ENCODE results near the gene SLC22A7.

Gene SLC22A7

DNA sequence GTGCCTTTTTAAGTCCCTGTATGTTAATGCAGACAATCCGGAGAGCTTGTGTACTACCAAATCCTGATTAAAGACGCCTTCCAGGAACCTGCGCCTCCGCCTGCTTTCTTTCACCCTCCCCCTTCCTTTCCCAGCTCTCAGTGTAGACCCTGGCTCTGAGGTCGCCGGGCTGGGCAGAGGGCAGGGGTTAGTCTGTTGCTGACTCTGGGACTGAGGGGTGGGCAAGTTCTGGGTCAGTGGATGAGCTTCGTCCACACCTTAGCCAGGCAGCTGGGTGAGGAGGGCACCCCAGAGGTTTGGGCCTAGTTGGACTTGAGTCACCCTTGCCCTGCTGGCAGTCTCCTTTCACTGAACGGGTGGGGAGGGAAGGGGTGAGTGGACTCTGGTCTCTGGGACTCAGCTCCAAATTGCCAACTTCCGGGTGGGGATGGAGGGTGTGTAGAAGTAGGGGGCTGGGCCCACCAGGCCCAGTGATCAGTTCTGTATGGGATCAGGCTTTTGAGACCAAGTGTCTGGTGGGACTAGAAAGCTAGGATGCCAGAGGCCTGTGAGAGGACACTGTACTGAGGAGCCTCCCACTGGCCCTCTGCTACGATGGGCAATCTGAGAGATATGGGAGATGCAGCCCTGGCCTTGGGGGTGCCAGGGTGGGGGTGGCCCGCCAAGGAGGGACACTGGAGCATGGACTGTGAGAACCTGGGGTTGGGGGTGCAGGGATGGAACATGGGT, 21.3 kb upstream of the SLC22A7 start:
- no peak overlapping the region for H3K27ac ChIP-seq (ENCODE audit: low read depth, low read length)
- H3K36me3 ChIP-seq (ENCODE audit: control insufficient read depth, insufficient read depth, low read length): no peaks in the 10 kb centered on the region
- H3K27me3 ChIP-seq (ENCODE audit: control insufficient read depth, insufficient read depth, low read length): peaks cover 61% of the 10 kb centered on the region
- H3K4me1 ChIP-seq (ENCODE audit: control insufficient read depth, insufficient read depth, low read length): peaks cover 16% of the 10 kb centered on the region
- peak overlapping the region; percentile 49 for H3K4me3 ChIP-seq (ENCODE audit: low read depth, low read length)
- no peaks in the 10 kb centered on the region for H3K9me3 ChIP-seq (ENCODE audit: control insufficient read depth, insufficient read depth, low read length)
- H3K9ac ChIP-seq (ENCODE audit: low read depth, low read length): no peak overlapping the region

DNA sequence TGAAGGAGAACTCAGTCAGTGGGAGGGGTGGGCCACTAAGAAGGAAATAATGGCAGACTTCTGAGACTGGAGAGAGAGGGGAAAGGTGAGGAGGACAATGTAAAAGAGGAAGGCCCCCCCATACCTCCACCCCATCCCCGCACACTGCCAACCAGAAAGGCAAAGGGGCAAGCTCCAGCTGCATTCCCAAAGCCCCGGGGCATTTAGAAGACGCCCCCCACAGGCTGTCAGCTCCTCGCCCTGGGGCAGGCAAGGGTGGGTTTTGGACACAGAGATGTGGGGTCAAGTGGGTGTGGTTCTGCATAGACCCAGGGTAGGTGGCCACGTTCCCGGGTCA, 20.8 kb upstream of the SLC22A7 start:
- no peak overlapping the region for H3K27ac ChIP-seq (ENCODE audit: low read depth, low read length)
- H3K9me3 ChIP-seq (ENCODE audit: control insufficient read depth, insufficient read depth, low read length): no peaks in the 10 kb centered on the region
- H3K36me3 ChIP-seq (ENCODE audit: control insufficient read depth, insufficient read depth, low read length): no peaks in the 10 kb centered on the region
- H3K27me3 ChIP-seq (ENCODE audit: control insufficient read depth, insufficient read depth, low read length): peaks cover 58% of the 10 kb centered on the region
- H3K4me1 ChIP-seq (ENCODE audit: control insufficient read depth, insufficient read depth, low read length): peaks cover 16% of the 10 kb centered on the region
- H3K9ac ChIP-seq (ENCODE audit: low read depth, low read length): no peak overlapping the region
- no peak overlapping the region for H3K4me3 ChIP-seq (ENCODE audit: low read depth, low read length)

DNA sequence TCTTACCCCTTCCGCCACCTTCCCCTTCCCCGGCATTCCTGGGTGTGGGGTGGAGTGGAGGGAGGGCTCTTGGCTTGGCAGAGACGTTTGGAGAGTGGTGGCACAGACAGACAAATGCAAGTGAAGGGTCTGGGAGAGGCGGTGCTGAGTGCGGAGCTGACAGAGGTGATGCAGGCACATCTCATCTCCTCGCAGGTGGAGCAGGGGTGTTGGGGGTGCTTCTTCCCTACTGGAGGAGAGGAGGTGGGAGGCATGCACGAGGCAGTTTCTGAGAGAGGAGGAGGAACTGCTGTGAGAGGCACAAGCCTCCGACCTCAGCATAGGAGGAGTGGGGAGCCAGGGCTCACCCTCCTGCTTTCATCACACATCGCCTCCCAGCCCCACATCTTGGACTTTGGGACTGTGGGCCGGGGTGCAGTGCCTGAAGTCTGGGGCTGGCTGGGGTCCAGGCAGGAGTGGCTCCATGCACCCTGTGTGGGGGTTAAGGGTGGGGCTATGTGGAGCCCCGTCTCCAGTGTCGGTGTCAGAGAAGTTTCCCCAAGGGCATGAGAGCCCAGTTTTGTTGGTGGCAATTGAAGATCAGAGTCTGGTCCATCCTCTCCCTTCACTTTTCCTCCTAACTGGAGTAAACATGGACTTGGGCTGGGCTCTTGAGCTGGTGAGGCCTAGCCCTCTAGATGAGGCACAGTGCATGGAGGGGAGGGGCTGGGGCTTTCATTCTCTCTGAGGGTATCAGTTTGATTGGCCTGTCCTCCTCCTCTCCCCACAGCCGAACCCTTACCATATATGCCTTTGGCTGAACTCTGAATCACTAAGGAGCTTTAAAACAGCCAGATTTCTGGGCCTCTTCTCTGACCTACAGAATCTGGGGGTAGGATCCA, 20.2 kb upstream of the SLC22A7 start:
- Histone ChIP-seq H3K4me3 (ENCODE audit: low read depth, low read length) (no peak overlapping the region), H3K9ac (ENCODE audit: low read depth, low read length) (no peak overlapping the region), H3K27ac (ENCODE audit: low read depth, low read length) (peak overlapping the region; percentile 42), H3K9me3 (ENCODE audit: control insufficient read depth, insufficient read depth, low read length) (no peaks in the 10 kb centered on the region), H3K27me3 (ENCODE audit: control insufficient read depth, insufficient read depth, low read length) (peaks cover 52% of the 10 kb centered on the region), H3K4me1 (ENCODE audit: control insufficient read depth, insufficient read depth, low read length) (peaks cover 16% of the 10 kb centered on the region), H3K36me3 (ENCODE audit: control insufficient read depth, insufficient read depth, low read length) (no peaks in the 10 kb centered on the region)

DNA sequence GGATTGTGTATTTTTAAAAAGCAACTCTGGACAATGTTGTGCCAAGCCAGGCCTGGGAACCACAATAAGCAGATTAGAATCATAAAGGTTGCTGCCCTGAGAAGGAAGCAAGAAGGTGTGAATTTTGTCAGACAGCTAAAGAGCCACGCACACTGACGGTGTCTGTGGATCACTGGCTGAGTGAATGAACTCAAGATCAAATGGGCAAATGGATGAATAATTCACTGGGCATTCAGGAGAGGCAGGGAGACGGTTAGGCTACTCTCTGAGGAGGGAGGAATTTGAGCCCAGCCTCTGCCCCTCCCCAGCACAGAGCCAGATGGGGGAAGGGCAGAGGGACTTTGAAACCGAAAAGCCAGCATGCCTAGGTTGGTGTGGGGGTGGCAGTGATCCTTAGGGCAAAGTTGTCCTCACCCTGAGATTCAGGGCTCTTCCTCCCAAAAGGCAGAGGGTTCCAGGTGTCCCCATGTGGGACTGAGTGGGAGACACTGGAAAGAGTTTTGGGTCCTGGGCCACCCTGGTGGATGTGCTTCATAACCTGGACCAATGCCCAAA, 19.5 kb upstream of the SLC22A7 start:
- H3K4me1 ChIP-seq (ENCODE audit: control insufficient read depth, insufficient read depth, low read length): peaks cover 16% of the 10 kb centered on the region

DNA sequence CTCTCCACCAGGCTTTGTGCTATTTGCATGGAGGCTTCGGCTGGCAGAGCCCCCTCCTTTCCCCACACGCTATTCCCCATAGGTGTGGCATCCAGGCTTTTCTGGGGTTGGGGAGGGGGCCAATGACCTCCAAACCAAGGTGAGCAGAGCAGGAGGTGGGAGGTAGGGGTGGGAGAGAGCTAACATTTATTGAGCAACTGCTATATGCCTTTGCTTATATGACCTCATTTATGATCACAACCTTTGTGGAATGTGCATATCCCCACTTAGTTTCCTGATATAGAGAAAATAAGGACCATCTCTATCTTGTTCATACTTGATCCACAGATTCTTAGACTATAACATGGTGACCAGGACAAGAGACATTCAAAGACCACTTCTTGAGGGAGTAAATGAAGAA, 17.8 kb upstream of the SLC22A7 start:
- peaks cover 39% of the 10 kb centered on the region for H3K27me3 ChIP-seq (ENCODE audit: control insufficient read depth, insufficient read depth, low read length)

More for the DNA sequence above, 19.5 kb upstream of the SLC22A7 start:
- no peak overlapping the region for H3K9ac ChIP-seq (ENCODE audit: low read depth, low read length)
- peak overlapping the region; percentile 42 for H3K27ac ChIP-seq (ENCODE audit: low read depth, low read length)
- no peaks in the 10 kb centered on the region for H3K36me3 ChIP-seq (ENCODE audit: control insufficient read depth, insufficient read depth, low read length)
- H3K27me3 ChIP-seq (ENCODE audit: control insufficient read depth, insufficient read depth, low read length): peaks cover 44% of the 10 kb centered on the region
- no peaks in the 10 kb centered on the region for H3K9me3 ChIP-seq (ENCODE audit: control insufficient read depth, insufficient read depth, low read length)
- no peak overlapping the region for H3K4me3 ChIP-seq (ENCODE audit: low read depth, low read length)

DNA sequence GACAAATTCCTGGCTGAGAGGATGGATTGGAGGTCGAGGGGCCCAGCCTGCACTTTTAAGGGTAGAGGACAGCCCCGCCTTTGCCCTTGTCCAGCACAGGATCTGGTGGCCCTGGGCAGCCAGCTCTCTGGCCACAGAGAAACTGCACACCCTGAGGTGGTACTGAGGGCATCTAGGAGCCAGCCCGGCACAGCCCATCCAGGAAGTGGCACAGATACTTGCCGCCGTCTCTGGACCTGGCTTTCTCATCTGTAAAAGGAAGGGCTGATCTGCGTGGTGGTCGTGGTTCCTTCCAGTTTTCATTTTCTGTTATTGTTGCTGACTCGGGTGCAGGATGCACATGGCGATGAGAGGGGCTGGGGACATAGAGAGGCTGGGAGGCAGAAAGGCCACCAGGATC, 16.0 kb upstream of the SLC22A7 start:
- Histone ChIP-seq H3K9ac (ENCODE audit: low read depth, low read length) (no peak overlapping the region), H3K4me3 (ENCODE audit: low read depth, low read length) (no peak overlapping the region), H3K27me3 (ENCODE audit: control insufficient read depth, insufficient read depth, low read length) (peaks cover 31% of the 10 kb centered on the region), H3K36me3 (ENCODE audit: control insufficient read depth, insufficient read depth, low read length) (no peaks in the 10 kb centered on the region), H3K9me3 (ENCODE audit: control insufficient read depth, insufficient read depth, low read length) (no peaks in the 10 kb centered on the region), H3K27ac (ENCODE audit: low read depth, low read length) (no peak overlapping the region), H3K4me1 (ENCODE audit: control insufficient read depth, insufficient read depth, low read length) (peaks cover 11% of the 10 kb centered on the region)

More for the DNA sequence above, 17.8 kb upstream of the SLC22A7 start:
- H3K4me1 ChIP-seq (ENCODE audit: control insufficient read depth, insufficient read depth, low read length): peaks cover 16% of the 10 kb centered on the region
- no peaks in the 10 kb centered on the region for H3K9me3 ChIP-seq (ENCODE audit: control insufficient read depth, insufficient read depth, low read length)
- H3K4me3 ChIP-seq (ENCODE audit: low read depth, low read length): no peak overlapping the region
- H3K27ac ChIP-seq (ENCODE audit: low read depth, low read length): no peak overlapping the region
- no peaks in the 10 kb centered on the region for H3K36me3 ChIP-seq (ENCODE audit: control insufficient read depth, insufficient read depth, low read length)
- H3K9ac ChIP-seq (ENCODE audit: low read depth, low read length): no peak overlapping the region

DNA sequence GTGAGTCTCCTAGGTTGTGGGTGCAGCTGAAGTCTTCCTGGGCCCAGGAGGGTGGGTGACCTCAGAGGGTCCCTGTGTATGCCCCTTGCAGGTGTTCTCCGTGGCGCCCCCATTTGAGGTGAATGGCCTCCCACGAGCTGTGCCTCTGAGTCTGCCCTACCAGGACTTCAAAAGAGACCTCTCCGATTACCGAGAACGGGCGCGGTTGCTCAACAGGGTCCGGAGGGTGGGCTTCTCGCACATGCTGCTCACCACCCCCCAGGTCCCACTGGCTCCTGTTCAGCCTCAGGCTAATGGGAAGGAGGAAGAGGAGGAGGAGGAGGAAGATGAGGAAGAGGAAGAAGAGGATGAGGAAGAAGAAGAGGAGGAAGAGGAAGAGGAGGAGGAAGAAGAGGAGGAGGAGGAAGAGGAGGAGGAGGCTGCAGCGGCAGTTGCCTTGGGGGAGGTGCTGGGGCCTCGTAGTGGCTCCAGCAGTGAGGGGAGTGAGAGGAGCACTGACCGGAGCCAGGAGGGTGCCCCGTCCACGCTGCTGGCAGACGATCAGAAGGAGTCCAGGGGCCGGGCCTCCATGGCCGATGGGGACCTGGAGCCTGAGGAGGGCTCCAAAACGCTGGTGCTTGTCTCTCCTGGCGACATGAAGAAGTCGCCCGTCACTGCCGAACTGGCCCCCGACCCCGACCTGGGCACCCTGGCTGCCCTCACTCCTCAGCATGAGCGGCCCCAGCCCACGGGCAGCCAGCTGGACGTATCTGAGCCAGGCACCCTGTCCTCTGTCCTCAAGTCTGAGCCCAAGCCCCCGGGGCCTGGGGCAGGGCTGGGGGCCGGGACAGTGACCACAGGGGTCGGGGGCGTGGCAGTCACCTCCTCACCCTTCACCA, 15.2 kb upstream of the SLC22A7 start:
- peaks cover 26% of the 10 kb centered on the region for H3K27me3 ChIP-seq (ENCODE audit: control insufficient read depth, insufficient read depth, low read length)
- no peak overlapping the region for H3K4me3 ChIP-seq (ENCODE audit: low read depth, low read length)
- peaks cover 11% of the 10 kb centered on the region for H3K4me1 ChIP-seq (ENCODE audit: control insufficient read depth, insufficient read depth, low read length)
- no peak overlapping the region for H3K27ac ChIP-seq (ENCODE audit: low read depth, low read length)
- H3K9ac ChIP-seq (ENCODE audit: low read depth, low read length): no peak overlapping the region
- H3K36me3 ChIP-seq (ENCODE audit: control insufficient read depth, insufficient read depth, low read length): no peaks in the 10 kb centered on the region
- no peaks in the 10 kb centered on the region for H3K9me3 ChIP-seq (ENCODE audit: control insufficient read depth, insufficient read depth, low read length)

GRCh38 chr6:43283514-43283901, 14.6 kb upstream of the SLC22A7 start:
- no peaks in the 10 kb centered on the region for H3K9me3 ChIP-seq (ENCODE audit: control insufficient read depth, insufficient read depth, low read length)
- H3K36me3 ChIP-seq (ENCODE audit: control insufficient read depth, insufficient read depth, low read length): no peaks in the 10 kb centered on the region
- no peak overlapping the region for H3K9ac ChIP-seq (ENCODE audit: low read depth, low read length)
- H3K4me3 ChIP-seq (ENCODE audit: low read depth, low read length): no peak overlapping the region
- peaks cover 6% of the 10 kb centered on the region for H3K4me1 ChIP-seq (ENCODE audit: control insufficient read depth, insufficient read depth, low read length)
- peaks cover 26% of the 10 kb centered on the region for H3K27me3 ChIP-seq (ENCODE audit: control insufficient read depth, insufficient read depth, low read length)
- H3K27ac ChIP-seq (ENCODE audit: low read depth, low read length): no peak overlapping the region

GRCh38 chr6:43283905-43284304, 14.2 kb upstream of the SLC22A7 start:
- Histone ChIP-seq H3K9me3 (ENCODE audit: control insufficient read depth, insufficient read depth, low read length) (no peaks in the 10 kb centered on the region), H3K36me3 (ENCODE audit: control insufficient read depth, insufficient read depth, low read length) (no peaks in the 10 kb centered on the region), H3K4me1 (ENCODE audit: control insufficient read depth, insufficient read depth, low read length) (peaks cover 2% of the 10 kb centered on the region; the same call in 1 of the 2 replicates), H3K27me3 (ENCODE audit: control insufficient read depth, insufficient read depth, low read length) (peaks cover 26% of the 10 kb centered on the region), H3K27ac (ENCODE audit: low read depth, low read length) (no peak overlapping the region), H3K9ac (ENCODE audit: low read depth, low read length) (no peak overlapping the region), H3K4me3 (ENCODE audit: low read depth, low read length) (no peak overlapping the region)

GRCh38 chr6:43284991-43285781, 12.9 kb upstream of the SLC22A7 start:
- Histone ChIP-seq H3K36me3 (ENCODE audit: control insufficient read depth, insufficient read depth, low read length) (no peaks in the 10 kb centered on the region), H3K27ac (ENCODE audit: low read depth, low read length) (no peak overlapping the region), H3K27me3 (ENCODE audit: control insufficient read depth, insufficient read depth, low read length) (peaks cover 20% of the 10 kb centered on the region), H3K9ac (ENCODE audit: low read depth, low read length) (no peak overlapping the region), H3K9me3 (ENCODE audit: control insufficient read depth, insufficient read depth, low read length) (no peaks in the 10 kb centered on the region), H3K4me1 (ENCODE audit: control insufficient read depth, insufficient read depth, low read length) (no peaks in the 10 kb centered on the region), H3K4me3 (ENCODE audit: low read depth, low read length) (peak overlapping the region; percentile 44; the same call in 1 of the 2 replicates)
